ENCODE measurements around the gene LEMD1.
"Not testable (repeated sequence)": the region's sequence is repeated elsewhere in the genome, so short reads cannot be mapped to it uniquely, and the experiment has no call there.

LEMD1 gene

DNA sequence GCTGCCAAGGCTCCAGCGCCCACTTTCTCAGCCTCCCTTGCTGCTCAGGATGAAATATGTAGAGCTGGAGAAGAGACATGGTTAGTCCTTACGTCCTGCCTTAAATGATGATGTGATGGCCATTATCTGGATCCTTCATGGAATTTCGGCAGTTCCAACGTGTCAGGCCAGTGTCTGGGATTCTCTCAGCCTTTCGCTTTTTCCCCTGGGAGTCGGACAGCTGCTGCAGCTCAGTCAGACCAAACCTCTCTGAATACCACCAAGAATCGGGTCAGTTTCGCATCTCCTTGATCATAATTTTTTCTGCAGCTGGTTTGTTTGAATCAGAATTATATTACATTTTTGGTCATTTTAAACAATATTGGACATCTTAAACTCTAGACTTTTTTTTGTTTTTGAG is 42.8 kb downstream of the LEMD1 start:
- no peak for DNase-seq

DNA sequence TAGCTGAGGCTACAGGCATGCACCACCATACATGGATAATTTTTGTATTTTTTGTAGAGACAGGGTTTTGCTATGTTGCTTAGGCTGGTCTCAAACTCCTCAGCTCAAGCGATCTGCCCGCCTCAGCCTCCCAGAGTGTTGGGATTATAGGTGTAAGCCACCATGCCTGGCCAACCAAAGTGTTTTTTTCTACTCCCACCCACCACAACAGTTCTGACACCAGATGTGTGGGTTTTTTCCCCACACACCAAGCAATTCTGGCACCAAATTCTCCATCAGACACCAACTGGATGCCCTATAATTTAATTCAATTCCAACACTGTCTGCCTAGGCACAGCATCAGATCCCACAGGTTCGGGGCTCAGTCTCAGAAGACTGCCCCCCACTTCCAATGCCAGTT is 44.5 kb downstream of the LEMD1 start:
- DNase-seq = no peak

DNA sequence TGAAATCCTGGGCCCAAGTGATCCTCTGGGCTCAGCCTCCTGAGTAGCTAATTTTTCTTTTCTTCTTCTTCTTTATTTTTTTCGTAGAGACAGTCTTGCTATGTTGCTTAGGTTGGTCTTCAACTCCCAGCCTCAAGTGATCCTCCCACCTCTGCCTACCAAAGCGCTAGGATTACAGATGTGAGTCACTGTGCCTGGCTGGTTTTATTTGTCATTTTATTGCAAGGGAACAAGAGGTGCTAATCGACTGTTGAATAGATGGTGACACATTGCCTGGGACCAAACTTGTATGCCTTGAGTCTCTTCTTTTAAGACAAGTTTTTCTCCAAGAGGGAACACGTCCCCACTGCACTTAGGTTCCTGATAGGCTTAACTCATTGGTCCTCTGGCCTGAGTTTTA is 45.1 kb downstream of the LEMD1 start:
- DNase-seq = no peak

DNA sequence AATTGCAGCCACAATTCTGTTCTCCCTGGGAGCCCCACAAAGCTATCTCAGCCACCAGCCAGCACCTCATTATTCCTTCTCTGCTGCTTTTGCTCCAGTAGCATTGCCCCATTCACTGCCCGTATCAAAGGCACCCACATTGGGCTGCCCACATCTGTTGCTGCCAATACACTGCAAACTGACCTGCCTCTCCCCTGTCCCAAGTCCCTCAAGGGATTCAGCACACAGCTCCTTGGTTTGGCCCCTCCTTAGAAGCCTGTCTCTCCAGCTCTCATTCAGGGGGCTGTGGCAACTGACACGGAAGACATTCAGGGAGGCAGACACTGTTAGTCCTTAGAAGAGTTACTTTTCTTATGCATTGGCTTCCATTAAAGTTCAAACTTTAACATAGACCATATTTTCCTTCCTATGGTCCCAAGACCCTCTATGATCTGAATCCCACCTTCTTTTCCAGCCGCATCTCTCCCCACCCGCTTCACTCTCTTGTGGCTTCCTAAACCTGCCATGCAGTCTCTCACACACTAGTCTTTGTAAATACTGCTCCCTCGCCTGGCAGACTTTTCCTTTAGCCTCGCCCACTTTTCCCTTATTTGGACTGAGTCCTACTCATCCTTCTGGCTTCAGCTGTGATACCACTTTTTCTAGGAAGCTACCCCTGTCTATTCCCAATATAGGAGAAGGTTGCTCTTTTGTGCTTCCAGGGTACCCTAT is 45.9 kb downstream of the LEMD1 start:
- no peak for DNase-seq

DNA sequence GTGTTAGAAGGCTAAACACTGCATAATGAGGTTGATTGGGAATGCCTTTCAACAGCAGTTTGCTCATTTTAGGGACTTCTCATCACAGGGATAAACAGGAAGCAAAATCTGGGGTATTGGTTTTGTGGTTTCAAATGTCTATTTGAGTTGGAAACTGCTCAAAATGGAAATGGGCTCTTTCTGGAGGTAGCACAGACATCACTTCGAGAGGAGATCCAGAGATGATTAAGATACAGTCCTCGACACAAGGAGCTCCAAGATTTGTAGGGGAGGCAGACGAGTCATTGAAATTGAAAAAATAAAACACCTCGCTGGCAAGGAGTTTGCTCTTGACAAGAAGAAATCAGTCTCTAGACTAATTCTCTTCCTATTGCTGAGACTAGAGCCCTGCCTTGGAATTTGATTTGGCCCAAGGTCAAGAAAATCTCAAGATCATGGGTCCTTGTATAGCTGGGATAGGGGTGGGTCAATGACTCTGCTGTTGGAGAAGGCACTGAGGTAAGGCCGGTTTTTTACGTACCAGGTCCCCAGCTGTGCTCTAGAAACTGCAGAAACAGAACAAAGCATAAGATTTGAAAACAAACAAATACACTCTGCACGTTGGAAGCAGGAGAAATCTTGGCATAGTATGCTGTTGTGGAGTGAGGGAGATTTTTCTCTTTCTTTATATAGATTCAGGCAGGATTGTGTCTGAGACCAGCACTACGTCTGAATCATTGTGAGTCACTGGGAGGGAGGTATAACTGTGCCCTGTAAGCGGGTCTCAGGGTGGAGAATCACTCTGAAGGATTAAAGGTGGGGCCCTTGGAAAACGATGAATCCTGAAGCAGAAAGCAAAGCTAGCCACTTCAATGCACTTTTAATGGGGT is 47.4 kb downstream of the LEMD1 start:
- no peak for DNase-seq

DNA sequence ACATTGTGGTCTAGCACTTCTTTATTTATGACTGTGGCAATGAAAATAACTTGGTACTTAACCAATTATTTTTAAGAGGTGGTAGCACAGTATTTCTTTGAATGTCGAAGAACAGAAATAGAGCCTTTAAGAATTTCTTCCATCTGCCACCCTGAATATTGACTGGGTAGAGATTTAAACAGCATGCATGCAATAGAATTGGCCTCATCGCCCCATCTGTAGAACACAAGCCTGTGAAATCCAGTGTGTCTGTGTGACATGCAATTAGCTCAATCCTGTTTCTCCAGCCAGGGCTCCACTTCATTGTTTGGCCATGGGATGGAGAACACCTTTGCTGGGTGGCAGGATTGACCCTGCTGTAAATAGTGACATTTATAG is 48.1 kb downstream of the LEMD1 start:
- DNase-seq = no peak

DNA sequence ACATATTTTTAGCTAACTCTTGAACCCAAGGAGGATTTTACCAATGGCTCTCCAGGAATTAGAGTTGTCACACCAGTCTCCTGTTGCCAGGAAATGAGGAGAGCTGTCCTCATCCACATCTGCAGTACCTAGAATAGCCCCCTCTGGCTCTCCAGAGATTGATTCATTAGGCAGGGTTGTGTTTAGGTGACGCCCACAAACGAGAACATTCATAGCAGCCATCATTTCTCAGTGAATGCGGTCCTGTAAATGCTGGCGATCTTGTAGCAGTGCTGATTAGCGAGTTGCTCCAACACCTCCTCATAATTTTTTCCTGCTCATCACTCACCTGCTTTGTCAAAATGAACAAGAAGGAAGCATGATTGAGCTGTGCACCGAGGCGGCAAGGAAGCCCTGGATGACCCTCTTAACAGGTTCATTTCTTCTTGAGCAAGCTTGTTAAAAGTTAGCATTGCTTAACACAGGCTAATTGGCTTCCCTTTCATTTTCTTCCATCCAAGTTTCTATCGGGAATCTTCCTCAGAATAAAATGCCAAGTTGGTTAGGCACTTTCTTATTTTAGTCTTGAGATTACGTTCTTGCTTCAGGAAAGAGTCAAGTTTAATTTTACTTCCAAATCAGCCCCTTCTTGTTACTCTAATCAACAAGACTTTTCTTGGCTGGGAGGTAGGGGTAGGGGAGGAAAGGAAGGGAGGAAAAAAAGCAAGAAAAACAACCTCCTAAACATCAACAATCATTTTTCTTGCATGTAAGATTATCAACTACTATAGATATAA is 48.6 kb downstream of the LEMD1 start:
- no peak for DNase-seq

DNA sequence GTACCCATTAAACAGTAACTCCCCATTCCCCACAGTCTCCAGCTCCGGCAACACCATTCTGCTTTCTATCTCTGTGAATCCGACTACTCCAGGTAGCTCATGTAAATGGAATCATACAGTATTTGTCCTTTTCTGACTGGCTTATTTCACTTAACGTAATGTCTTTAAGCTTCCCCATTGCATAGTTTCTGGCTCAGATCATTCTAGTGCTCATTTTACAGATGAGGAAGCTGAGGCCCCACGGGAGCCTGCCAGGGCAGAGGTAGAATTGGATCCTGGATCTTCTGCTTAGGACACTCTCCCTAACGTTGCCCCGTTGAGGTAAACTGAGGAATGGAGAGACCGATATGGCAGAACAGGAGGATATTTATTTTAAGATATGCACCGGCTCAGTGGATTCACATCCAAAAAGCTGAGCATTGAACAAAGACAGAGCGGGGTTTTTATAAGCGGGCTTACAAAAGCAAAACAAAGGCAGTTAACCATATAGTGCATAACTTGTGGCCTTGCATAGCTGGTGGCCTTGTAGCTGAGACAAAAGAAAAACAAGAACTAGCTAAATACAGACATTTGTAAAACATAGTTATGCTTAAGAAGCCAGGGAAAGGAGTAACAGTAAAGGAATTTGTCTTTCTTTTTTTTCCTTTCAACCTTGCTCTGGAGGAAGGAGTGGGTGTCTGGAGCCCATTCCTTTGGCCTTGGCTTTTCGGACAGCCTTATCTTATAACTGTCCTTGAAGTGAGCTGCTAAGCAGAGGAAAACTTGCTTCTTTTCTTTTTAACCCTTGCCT is 49.8 kb downstream of the LEMD1 start:
- DNase-seq = no peak

DNA sequence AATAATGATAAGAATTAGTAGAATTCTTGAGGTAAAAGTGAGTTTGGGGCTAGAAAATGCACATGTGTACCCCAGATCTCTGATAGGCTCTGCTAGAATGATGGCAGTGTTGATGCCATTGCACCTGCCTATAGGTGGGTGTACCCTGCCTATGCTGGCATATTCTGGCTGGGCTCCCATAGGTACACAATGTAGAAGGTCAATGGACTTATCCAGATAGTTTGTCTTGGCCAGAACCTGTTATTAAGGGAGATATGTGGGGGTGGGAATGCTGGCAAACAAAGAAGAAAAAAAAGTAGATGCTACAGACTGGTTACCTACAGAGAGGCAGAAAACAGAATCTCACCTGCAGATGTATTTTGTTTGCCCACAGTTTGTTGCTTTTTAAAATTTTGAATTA is 51.1 kb downstream of the LEMD1 start:
- DNase-seq = no peak

DNA sequence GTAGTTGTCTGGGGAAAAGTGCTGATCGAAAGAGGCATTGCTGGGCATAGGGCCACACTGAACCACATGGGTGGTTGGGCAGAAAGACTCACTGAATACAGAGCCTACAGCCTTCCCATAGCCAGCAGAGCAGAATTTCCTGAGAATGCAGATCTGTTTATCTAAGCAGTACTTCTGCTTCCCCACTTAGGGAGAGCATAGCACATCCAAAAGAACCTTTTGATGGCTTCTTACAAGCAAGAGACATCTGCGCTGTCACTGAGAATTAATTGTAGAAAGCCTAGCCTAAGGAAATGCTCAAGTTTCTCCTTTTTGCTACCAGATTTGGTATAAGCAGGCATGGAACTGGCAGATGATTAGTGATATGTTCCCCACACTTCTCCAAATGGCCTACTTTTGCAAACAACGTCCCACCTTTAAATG is 52.1 kb downstream of the LEMD1 start:
- DNase-seq = no peak

DNA sequence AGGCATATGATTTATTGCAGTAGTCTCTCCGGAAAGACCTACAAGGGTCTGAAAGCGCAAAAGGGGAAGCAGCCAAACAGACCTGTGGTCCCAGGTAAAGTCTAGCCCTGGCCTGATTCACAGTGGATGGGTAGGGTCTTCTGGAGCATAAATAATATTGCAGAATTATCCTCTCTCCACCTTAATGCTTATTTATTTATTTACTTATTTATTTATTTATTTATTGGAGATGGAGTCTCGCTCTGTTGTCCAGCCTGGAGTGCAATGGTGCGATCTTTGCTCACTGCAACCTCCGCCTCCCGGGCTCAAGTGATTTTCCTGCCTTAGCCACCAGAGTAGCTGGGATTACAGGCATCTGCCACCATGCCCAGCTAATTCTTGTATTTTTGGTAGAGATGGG is 53.4 kb downstream of the LEMD1 start:
- DNase-seq = no peak

DNA sequence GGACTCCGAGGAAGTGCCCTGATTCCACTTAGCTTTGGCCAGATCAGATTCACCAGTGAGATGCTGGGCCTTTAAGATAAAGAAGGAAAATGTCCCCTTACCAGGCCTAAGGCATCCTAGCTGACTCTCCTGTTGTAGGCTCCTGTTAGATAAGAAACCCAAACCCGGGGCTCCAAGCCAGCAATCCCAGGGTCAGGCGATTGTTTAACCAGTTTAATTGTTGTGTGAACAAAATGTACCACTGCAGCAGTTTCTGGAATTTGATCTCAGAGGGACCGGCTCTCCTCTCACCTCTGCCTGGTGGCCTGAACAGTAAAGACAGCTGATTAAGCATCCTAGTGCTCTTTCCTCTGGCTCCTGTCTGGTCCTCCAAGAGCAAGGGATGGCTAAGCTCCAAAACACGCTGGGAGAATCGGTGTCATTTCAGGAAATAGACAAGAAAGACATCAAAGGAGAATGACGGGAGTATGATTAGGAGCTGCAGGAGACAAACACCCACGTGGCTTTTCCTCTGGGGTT is 55.9 kb downstream of the LEMD1 start:
- DNase-seq = no peak

DNA sequence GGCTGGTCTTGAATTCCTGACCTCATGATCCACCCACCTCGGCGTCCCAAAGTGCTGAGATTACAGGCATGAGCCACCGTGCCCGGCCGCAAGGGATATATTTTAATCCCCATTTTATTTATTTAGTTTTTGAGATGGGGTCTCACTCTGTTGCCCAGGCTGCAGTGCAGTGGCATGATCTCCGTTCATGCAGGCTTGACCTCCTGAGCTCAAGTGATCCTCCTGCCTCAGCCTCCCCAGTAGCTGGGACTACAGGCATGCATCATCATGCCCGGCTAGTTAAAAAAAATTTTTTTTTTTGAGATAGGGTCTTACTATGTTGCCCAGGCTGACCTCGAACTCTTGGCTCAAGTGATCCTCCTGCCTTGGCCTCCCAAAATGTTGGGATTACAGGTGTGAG is 56.8 kb downstream of the LEMD1 start:
- not testable (repeated sequence) for DNase-seq

DNA sequence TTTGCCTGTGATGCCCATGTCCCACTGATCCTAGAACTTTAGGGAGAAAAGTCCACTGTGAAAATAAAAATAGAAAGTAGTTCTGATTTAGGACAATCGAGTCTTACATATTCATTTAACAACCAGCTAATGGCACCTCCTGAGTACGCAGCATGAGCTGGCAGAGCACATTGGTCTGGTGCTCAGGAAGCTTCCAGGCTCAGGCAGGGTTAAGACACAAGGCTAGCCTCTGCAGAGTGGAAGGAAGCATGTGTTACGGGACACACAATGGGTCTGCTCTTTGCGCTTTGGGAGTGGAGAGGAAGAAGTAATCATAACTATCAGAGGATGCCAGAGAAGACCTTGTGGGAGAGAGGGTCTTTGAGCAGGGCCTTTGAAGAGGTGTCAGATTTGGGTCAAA is 61.0 kb downstream of the LEMD1 start:
- DNase-seq = no peak

DNA sequence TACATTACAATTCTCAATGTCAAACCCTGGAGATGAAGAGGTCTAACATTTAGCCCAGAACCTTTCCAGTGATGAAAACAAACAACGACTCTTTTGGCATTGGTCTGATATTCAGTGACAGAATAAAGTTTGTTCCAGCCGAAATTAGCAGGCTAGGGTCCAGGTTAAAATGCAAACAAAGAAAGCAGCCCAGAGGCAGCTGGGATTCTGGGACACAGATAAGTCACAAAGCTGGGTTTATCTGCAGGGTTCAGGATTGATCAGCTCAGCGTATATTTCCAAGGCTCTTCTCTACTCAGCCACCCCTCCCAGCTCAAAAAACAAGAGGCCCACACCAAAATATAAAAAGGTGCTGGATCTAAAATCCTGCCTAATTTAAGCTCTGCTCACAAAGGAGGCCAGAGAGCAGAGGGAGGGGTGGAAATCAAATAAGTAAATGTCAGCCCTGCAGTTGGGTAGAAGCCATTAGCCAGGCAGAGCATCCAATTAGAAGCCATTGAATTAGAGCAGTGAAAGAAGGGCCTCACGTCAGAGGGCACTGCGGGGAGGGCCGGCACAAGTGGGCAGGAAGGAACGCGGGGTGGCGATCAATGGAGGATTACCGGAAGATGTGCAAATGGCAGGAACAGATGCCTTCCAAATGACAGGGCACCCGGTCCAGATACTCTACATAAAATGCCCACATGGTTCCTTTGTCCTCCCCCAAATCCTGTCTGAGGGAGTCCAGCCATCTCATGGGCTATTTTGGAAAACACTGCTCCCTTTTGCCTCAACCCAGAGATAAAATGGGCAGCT is 61.9 kb downstream of the LEMD1 start:
- no peak for DNase-seq

DNA sequence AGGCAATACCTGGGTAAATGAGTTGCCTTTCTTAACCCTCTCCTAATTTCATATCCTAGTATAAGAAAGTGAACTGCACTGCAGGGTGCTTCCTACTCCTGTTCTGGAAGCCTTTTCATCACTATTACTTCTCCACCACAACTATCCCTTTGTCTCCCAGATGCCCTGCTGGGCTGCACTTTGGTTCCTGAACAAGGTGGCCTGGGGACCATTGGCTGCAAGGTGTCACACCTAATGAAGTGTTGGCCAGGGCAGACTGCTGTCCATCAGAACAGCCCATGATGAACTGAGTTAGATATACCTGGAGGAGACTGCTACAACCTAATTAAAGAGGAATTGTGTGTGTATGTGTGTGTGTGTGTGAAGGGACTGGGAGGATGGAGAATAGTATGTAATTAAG is 63.3 kb downstream of the LEMD1 start:
- DNase-seq = no peak

DNA sequence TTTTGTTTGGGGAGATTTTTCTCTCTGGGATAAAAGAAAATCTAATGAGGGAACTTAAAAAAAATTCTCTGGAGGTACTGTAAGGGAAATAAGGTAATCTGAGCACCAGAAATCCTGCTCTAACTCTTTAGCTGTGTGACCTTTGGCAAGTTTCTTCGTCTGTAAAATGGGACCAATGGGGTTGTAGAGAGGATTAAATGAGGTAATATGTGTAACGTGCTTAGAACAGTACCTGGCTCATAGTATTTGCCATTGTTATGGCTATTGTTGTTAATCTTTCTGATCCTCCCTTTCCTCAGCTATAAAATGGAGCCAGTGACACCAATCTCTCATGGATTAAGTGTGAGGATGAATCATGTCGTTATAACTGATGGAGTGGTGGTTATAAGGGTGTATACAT is 64.3 kb downstream of the LEMD1 start:
- no peak for DNase-seq

DNA sequence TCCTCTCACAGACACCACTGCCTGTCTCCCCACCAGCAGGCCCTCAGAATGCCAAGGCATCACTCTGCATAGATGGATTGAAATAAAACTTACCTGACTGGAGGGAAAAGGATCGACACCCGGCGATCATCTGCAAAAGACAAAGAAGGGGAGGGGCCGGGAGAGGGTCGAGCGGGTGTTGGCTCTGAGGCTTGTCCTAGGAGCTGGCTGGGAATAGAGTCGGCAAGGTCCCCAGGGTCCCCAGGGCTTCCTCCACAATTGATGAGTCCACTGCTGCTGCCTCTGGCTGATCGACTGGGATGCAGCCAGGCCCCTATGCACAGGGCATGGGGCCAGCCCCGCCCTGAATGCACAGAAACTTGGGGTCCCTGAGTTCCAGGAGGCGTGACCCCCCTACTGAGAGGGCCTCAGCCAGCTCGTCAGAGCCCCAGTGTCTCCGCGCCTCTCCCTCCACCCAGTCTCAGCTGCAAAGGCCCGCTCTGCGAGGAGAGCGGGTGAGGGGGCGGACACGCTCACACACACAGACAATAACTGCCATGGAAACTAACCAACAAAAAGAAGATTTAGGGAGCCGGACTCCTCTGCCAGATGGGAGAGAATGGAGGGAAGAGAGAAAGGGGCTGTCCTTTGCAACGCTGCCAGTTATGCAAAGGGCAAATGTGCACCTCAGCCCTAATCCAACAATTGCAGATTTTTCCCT is 65.3 kb downstream of the LEMD1 start, which contains the start of gene KLHDC8A:
Gene KLHDC8A (minus strand): TSS at position 483 of the 700 bp plus-strand sequence. CDS start 13,318 bp downstream, outside the sequence.
- DNase-seq = no peak

DNA sequence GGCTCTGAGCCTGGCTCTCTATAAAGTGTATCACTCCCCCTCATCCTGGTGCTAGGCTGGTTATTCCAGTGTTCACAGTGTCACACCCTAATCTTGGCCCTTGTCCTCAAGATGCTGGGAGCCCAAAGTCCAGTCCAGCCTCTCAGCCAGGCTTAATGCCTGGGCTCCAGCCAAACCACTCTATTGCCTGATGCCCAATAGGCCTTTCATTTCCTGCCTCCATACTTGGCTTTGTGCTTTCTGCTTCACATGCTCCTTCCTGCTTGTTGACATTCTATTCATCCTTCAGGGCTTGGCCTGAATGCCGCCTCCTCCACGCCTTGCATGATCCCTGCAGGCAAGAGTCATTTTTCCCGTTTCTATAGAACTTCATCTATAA is 66.8 kb downstream of the LEMD1 start:
- no peak for DNase-seq

DNA sequence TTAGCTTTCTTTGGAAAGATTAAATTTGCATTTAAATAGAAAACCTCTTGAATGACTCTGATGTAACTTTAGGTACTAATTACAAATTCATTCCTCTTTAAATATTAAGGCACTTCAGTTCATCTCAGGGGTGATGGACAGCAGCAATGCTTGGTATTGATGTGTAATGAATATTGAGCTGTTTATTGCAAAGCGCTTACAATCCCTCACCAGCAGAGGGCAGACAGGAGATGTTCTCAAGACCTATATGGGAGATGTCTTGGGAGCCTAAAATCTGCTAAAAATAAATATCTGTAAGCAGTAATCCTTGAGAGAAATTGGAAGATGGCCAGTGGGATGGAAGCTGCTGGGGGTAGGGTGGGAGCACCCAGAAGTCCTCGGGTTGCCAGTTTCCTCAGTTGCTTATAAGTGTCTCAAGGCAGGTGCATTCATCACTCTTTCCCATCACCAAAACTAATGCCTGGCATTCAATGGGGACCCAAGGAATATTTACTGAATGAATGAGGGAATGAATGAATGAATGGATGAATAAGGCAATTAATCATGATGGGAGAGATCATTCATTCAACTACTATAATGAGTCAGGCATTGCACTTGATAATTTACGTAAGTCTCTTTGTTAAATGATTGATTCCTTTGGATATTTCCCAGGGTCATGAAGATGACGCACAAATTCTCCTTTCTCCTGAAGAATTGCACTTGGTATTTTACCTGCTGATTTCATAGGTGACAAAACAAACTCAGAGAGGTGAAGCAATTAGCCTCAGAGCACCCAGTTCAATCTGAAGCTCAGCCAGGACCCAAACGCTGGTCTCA is 67.4 kb downstream of the LEMD1 start:
- DNase-seq = peak; percentile 58 to 69

Measured in inflammatory macrophage (primary cell).